Measurements from ENCODE around the gene PPP2R2C.

The PPP2R2C gene

GRCh38 chr4:6290769-6291547 lies 181.5 kb downstream of the PPP2R2C start:
- no peak for DNase-seq (ENCODE audit: low read depth in 1 of 2, low spot score in 1 of 2)
- TF ChIP-seq CTCF (IDR thresholded peaks at IDR 0.05; ENCODE audit: insufficient read depth, low read length) (no peak), POLR2AphosphoS5 (IDR thresholded peaks at IDR 0.05; ENCODE audit: low read depth) (no peak), GABPA (IDR thresholded peaks at IDR 0.05; ENCODE audit: low read depth) (no peak), REST (IDR thresholded peaks at IDR 0.05; ENCODE audit: insufficient replicate concordance, low read depth) (no peak), SPI1 (IDR thresholded peaks at IDR 0.05; ENCODE audit: borderline replicate concordance, low read depth) (no peak)
- H3K27ac ChIP-seq (replicated peaks), result no peak overlapping the region

GRCh38 chr4:6290256-6290655 lies 182.2 kb downstream of the PPP2R2C start:
- Histone ChIP-seq H3K27me3 (ENCODE audit: insufficient read depth, poor library complexity, severe bottlenecking) (no peaks in the 10 kb centered on the region), H3K27ac (replicated peaks) (no peak overlapping the region), H3K4me3 (replicated peaks; ENCODE audit: insufficient read depth, low read length) (no peak overlapping the region)
- DNase-seq (ENCODE audit: low read depth in 1 of 2, low spot score in 1 of 2), result no peak
- TF ChIP-seq POLR2AphosphoS5 (IDR thresholded peaks at IDR 0.05; ENCODE audit: low read depth) (no peak), GABPA (IDR thresholded peaks at IDR 0.05; ENCODE audit: low read depth) (no peak), SPI1 (IDR thresholded peaks at IDR 0.05; ENCODE audit: borderline replicate concordance, low read depth) (no peak)

More at GRCh38 chr4:6290769-6291547, 181.5 kb downstream of the PPP2R2C start:
- H3K4me3 ChIP-seq (replicated peaks; ENCODE audit: insufficient read depth, low read length), result no peak overlapping the region
- H3K27me3 ChIP-seq (ENCODE audit: insufficient read depth, poor library complexity, severe bottlenecking), result no peaks in the 10 kb centered on the region

GRCh38 chr4:6288871-6289270 lies 183.5 kb downstream of the PPP2R2C start:
- Histone ChIP-seq H3K27ac (replicated peaks) (no peak overlapping the region), H3K27me3 (ENCODE audit: insufficient read depth, poor library complexity, severe bottlenecking) (no peaks in the 10 kb centered on the region), H3K4me3 (replicated peaks; ENCODE audit: insufficient read depth, low read length) (no peak overlapping the region)
- no peak for TF ChIP-seq CTCF (IDR thresholded peaks at IDR 0.05; ENCODE audit: insufficient read depth, low read length)
- TF ChIP-seq GABPA (IDR thresholded peaks at IDR 0.05; ENCODE audit: low read depth), result no peak
- no peak for DNase-seq (ENCODE audit: low read depth in 1 of 2, low spot score in 1 of 2)

GRCh38 chr4:6288342-6288741 lies 184.1 kb downstream of the PPP2R2C start:
- Histone ChIP-seq H3K27me3 (ENCODE audit: insufficient read depth, poor library complexity, severe bottlenecking) (no peaks in the 10 kb centered on the region), H3K27ac (replicated peaks) (no peak overlapping the region), H3K4me3 (replicated peaks; ENCODE audit: insufficient read depth, low read length) (no peak overlapping the region)
- TF ChIP-seq POLR2AphosphoS5 (IDR thresholded peaks at IDR 0.05; ENCODE audit: low read depth), result no peak
- no peak for TF ChIP-seq SPI1 (IDR thresholded peaks at IDR 0.05; ENCODE audit: borderline replicate concordance, low read depth)
- TF ChIP-seq REST (IDR thresholded peaks at IDR 0.05; ENCODE audit: insufficient replicate concordance, low read depth), result no peak
- no peak for TF ChIP-seq GABPA (IDR thresholded peaks at IDR 0.05; ENCODE audit: low read depth)
- no peak for TF ChIP-seq CTCF (IDR thresholded peaks at IDR 0.05; ENCODE audit: insufficient read depth, low read length)
- no peak for DNase-seq (ENCODE audit: low read depth in 1 of 2, low spot score in 1 of 2)

All from HL-60 (cell line).